Placental pericyte (primary cell): Measurements from ENCODE around the gene RHBDL1. TPM values are rescaled to one million over a fixed set of nuclear protein-coding genes. Genes with fewer than 3 reads are reported as not detected.

Experiments used
- total RNA-seq: library from RNA; depleted of rRNA; stranded (reverse); fragments of >200 nt; gene quantifications from 2 replicates; pipeline ENCODE4 v1.2.3, GENCODE V29; 2012

Gene RHBDL1
- total RNA-seq: 2.3 and 2.4 TPM in 2 replicates

DNA sequence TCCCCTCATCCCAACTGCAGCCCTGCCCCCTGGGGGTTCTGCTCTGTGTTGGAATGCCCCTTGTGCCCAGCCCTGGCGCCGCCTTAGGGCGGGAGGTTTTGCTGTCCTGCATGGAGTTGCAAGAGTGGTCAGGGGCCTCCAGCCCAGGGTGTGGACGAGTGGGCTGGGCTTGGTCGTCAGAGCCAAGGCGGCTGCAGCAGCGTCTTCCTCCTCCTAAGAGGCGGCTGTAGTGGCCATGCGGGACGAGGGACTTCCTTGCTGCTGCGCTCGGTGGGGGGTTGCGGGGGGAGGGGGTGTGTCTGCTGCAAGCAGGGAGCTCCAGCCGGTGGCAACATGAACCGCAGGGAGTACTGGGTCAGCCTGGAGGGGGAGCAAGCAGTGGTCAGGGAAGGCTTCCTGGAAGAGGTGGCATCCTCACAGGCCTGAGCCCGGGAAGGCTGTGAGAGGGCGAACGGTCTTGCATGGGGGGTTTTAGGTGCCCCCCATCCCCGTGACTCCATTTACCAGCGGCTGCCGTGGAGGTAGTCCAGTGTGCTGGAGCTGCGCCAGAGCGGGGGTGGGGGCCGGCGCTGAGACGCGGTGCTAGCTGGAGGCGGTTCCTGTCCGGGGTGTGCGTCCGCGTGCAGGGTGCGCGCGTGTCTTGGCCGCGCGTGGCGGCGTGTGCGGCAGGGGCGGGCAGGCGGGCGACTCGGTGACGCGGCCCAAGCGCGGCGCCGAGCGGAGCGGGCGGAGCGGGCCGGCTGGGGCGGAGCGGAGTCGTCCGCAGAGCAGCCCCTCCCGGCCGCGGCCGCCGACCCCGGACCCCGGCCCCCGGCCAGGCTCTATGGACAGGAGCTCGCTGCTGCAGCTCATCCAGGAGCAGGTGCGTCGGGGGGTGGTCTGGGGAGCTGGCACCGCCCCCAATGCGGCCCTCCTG is at the start of gene RHBDL1:
Gene RHBDL1 (plus strand): TSS at position 704 of the 916 bp plus-strand sequence. CDS start 120 bp downstream, at position 824.

DNA sequence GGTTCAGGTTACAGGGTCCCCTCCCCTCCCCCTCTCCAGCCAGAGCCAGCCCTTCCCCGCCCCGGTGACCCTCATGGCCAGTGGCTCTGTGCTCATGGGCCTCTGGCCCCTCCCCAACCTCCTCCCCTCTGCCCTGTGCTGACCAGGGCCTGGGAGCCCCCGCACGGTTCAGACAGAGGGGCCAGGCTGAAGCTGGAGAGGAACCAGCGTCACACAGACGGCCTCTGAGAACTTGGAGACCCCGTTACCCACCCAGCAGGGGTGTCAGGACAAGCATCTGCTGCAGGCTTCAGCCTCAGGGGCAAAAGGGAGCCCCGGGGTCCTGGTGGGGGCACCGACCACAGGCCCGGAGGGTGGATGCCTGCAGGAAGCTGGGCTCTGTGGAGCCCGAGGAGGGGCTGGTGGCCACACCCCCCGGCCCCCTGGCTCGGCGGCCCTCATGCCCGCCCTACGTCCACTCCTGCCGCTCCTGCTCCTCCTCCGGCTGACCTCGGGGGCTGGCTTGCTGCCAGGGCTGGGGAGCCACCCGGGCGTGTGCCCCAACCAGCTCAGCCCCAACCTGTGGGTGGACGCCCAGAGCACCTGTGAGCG is 44.6 kb upstream of the RHBDL1 start, which contains the start of gene WFIKKN1:
Gene WFIKKN1 (plus strand): TSS at position 171 of the 591 bp plus-strand sequence. CDS start 269 bp downstream, at position 440.

DNA sequence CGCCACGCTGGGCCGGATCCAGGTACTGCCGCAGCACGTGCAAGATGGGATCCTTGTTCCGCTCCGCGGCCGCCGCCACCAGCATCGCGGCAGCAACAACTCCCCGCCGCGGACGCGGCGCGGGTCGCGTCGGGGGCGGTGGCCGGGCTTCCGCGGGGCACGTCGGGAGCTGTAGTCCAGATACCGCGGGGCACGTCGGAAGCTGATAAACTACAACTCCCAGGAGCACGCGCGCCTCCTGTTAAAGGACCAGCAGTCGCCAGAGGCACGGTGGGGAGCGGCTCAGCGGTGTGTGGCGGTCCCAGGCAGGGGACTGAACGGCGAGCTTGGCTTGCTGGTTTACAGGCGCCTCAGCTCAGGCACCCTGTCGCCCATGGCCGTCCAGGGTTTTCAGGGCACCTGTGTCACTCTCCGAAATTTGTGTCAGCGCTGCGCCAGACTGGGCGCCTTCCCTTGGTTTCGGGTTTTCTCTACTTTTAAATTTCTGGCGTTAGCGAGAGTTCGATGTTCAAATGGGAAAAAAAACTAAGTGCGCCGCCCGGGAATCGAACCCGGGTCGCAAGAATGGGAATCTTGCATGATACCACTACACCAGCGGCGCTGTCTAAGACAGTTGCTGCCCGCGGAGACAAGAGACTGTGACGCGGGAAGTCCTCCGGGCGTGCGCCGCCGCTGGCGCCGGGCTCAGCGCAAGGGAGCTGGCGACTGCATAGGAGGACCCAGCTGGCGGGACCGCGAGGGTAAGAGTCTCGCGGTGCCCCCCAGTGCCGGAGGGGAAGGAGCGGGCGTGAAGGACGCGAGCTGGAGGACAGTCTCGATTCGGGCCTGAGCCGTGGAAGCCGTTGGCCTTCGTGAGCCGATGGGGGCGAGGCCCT is 39.0 kb upstream of the RHBDL1 start, which contains the start of gene METTL26:
Gene METTL26 (minus strand): TSS at position 100 of the 875 bp plus-strand sequence. CDS start 15 bp downstream, at position 85.

DNA sequence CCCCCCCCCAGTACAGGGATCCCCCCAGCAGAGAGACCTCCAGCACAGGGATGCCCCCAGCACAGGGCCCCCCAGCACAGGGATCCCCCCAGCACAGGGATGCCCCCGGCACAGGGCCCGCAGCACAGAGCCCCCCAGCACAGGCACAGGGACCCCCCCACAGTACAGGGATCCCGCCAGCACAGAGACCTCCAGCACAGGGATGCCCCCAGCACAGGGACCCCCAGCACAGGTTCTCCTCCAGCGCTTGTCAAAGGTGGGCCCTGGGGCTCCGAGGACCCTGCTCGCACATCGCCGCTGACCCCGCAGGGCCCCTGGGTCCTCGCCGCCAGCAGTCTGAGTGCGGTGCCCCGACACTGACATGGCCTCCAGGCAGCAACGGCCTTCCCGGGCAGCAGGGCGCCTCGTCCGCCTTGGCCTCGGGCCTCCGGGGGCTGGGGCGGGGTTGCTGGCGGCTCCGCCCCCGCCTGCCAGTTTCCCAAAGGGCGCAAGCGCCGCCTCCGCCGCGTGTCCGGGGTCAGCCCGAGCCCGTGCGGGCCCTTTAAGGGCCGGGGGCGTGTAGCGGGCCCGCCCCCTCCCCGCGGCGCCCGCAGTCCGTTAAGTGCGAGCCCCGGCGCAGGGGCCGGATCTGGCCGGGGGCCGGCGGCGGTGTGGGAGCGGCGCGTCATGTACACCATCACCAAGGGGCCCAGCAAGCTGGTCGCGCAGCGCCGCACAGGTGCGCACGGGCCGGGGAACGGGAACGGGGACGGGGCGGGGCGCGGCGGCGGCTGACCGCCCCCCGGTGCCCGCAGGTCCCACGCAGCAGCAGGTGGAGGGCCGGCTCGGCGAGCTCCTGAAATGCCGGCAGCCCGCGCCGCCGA is 33.9 kb upstream of the RHBDL1 start, which contains the start of gene MCRIP2:
Gene MCRIP2 (plus strand): TSS at position 503 of the 863 bp plus-strand sequence. CDS start 164 bp downstream, at position 667.

DNA sequence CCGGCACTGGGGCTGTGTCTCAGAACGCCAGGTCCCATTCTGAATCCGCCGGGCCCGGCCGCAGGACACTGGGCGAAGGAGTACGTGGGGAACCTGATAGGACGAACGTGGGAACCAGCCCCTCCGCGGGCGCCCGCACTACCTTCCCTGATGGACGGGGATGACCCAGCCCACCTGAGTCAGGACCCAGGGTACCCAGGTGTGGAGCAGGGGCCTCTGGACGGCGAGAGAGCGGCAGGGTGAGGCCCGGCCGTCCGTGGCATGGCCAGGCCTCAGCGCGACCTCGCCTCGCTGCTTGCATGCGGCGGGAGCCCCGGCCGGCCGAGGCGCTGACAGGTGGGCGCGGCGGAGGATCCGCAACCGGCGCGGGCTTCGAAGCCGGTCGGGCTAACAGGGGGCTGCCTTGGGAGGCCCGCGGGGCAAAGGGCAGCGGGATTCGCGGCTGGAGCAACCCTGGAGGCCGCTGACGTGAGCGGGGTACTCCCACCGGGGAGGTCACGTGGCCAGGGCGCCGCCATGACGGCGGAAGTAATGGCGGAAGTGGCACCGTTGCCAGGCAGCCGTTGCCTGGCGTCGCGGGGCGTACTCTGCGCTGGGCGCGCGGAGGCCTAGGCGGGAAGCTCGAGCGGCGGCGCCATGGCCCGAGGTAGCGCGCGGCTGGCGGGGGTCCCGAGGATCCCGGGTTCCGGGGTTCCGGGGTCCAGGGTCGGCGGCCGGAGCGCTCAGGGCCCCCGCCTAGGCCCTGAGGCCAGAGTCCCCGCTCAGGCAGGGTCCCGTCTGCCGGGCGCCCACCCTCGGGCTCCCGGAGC is 26.5 kb upstream of the RHBDL1 start, which contains the start of gene WDR90:
Gene WDR90 (plus strand): TSS at position 585 of the 809 bp plus-strand sequence. CDS start 52 bp downstream, at position 637.

DNA sequence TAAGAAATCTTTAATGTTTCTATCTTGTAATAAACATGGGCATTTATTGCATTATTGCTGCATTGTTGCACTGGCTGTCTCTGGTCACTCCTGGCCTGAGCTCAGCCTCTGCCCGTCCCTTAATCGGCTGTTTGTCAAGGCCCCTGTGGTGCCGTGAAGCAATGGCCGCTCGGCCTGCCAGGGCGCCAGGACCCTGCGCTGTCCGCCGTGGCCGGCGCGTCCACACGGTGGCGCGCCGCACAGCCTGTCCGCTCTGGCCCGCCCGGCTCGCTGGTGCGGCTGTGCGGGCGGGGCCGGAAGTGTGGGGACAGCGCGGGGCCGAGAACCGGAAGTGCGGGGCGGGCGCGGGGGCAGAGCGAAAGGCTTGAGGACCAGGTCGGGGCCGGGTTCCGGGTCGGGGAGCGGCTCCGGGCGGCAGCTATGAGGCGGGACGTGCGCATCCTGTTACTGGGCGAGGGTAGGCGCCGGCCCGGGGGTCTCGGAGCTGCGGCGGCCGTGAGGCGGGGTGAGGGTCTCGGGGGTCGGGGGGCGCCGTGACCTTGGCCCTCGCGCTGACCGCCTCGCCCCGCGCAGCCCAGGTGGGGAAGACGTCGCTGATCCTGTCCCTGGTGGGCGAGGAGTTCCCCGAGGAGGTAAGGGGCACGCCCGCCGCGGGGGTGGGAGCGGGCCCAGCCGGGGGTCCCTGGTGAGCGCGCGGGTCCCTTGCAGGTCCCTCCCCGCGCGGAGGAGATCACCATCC is 7.5 kb upstream of the RHBDL1 start, which contains the start of gene RHOT2:
Gene RHOT2 (plus strand): TSS at position 353 of the 739 bp plus-strand sequence. CDS start 68 bp downstream, at position 421.

DNA sequence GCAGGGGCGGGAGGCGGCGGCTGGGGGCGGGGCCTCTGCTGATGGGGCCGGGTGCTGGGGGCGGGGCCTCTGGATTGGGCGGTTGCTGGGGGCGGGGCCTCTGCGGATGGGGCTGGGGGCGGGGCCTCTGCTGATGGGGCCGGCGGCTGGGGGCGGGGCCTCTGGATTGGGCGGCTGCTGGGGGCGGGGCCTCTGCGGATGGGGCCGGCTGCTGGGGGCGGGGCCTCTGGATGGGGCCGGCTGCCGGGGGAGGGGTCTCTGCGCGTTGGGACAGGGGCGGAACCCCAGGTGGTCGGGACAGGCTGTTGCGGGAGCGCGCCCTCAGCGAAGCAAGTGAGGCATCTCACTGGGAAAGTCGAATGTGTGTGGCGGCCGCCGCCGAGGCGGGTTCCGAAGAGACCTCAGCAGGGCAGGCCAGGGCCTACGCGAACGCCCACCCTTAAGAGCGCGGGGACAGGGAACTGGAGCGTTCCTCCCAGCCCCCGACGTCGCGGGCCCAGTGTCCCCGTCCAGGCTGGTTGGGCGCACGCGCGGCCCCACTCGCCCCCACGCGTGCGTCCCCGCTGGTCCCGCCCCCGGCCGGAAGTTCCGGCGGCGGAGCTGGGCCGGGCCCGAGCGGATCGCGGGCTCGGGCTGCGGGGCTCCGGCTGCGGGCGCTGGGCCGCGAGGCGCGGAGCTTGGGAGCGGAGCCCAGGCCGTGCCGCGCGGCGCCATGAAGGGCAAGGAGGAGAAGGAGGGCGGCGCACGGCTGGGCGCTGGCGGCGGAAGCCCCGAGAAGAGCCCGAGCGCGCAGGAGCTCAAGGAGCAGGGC is 4.5 kb downstream of the RHBDL1 start, which contains the start of gene STUB1:
Gene STUB1 (plus strand): TSS at position 597 of the 811 bp plus-strand sequence. CDS start 116 bp downstream, at position 713.

DNA sequence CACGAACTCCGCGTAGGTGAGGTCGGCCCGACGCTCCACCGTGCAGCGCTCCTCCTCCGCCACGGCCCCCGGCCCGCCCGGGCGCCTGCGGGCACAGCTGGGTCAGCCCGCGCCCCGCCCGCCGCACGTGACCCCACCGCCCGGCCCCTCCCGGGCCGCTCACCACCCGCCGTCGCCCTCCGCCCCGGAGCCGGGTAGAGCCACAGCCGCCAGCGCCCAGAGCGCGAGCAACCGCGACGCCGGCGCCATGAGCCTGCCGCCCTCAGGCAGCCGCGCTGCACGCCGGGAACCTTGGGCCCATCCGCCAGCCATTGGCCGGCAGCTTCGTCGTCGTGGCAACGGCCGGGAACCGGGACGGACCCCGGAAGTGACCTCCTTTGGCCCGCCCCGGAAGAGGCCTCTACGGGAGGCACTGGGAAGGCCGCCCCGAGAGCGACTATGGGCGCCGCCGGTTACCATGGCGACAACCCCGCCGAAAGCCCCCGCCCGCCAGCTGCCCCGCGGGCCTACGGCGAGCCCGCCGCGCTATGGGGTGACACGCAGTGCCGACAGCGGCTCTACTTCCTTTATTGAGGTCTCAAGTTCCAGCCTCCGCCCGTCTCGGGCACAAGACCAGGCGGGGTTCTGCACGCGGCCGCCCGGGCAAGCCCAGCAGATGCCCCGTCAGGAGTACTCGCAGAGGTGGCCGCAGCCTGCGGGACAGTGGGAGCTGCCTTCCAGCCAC is 8.8 kb downstream of the RHBDL1 start, which contains the start of gene JMJD8:
Gene JMJD8 (minus strand): TSS at position 264 of the 724 bp plus-strand sequence. CDS start 15 bp downstream, at position 249.

DNA sequence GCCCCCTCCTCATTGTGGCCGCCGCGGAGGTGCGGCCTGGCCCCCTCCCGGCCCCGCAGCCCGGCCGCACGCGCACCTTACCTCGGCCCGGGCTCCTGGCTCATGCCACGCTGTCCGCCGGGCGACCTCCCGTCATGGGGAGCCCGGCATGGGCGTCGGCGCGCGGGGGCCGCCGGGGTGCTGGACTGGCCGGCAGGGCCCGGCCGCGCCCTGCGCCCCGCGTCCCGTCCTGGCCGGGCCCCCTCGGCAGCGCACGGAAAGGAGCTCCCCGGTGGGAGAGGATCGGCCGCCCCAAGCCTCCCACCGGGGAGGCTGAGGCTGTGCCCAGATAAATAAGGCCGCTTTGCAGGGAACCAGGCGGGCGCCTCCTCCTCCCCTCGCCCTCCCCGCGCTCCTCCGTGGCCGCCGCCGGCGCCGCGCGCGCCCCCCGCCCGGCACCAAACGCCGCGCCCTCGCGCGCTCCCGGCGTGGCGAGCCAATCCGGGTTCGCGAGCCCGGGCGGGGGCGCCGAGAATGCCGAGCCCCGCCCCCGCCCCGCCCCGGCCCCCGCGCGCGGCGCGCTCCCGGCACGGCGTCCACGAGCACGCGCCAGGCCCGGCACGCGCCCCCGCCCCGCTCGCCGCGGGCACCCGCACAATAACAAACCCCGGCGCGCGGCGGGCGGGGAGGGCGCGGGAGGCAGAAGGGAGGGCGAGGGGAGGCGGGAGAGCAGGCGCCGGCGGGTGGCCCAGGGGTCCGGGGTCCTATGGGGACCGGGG is 30.1 kb downstream of the RHBDL1 start, which contains the start of gene FBXL16:
Gene FBXL16 (minus strand): TSS at position 371 of the 758 bp plus-strand sequence. CDS start 8,396 bp downstream, outside the sequence.

DNA sequence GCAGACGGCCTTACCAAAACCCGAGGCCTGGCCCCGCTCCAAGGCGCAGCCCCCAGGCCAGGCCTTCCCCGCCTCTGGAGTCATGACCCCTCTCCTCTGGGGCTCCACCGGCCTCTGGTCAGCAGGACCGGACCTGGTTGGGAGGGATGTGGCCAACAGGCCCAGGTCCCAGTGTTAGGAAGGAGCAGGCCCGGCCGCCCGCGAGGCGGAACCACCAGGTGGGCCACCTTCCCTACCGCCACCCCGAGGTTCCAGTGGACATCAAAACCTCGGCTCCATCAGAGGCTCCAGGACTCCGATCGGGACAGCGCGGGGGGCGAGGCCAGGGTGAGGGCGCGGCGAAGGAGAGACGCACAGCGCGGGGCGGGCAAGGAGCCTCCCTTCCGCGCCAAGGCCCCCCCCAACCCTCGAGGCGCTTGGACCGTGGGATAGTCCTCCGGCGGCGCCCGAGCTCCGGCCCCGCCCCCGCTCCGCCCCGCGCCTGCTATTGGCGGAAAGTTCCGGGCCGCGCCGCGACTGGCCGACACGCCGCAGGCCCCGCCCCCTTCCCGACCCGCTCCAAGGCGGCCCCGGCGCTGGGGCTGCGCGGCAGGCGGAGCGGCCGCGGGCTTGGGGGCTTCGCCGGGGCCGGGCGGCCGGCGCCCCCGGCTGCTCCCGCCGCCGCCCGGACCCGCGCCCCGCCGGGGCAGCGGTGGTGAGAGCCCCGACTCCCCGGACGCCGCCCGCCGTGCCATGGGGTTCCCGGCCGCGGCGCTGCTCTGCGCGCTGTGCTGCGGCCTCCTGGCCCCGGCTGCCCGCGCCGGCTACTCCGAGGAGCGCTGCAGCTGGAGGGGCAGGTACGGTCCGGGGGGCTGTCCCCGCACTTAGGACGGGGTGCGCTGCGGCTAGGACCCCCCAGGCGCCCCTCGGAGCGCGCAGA is 39.3 kb downstream of the RHBDL1 start, which contains the start of gene METRN:
Gene METRN (plus strand): TSS at position 561 of the 919 bp plus-strand sequence. CDS start 172 bp downstream, at position 733.

DNA sequence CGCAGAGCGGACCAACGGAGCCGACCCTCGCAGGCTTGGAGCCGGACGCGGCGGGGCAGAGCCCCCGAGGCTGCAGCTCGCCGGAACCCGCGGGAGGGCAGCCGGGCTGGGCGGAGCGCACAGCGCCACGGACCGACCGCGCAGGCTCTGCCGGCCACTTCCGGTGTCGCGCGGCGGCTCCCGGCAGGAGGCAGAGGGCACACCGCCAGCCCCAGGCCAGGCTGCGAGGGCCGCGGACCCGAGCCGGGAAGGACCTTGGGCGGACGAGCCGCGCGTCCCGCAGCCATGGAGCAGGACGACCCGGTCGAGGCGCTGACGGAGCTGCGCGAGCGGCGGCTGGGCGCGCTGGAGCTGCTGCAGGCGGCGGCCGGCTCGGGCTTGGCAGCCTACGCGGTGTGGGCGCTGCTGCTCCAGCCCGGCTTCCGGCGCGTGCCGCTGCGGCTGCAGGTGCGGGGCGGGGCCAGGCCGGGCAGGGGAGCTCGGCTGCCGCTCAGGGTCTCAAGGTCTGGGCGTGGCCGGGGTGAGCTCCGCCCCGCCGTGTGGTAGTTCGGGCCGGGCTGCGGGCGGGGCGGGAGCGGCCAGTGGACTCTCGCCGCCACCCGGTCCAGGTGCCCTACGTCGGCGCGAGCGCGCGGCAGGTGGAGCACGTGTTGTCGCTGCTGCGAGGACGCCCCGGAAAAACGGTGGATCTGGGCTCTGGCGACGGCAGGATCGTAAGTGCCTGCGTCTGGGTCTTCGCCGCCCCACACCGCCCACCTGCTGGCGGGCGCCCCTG is 45.7 kb downstream of the RHBDL1 start, which contains the start of gene ANTKMT:
Gene ANTKMT (plus strand): TSS at position 157 of the 775 bp plus-strand sequence. CDS start 129 bp downstream, at position 286.

DNA sequence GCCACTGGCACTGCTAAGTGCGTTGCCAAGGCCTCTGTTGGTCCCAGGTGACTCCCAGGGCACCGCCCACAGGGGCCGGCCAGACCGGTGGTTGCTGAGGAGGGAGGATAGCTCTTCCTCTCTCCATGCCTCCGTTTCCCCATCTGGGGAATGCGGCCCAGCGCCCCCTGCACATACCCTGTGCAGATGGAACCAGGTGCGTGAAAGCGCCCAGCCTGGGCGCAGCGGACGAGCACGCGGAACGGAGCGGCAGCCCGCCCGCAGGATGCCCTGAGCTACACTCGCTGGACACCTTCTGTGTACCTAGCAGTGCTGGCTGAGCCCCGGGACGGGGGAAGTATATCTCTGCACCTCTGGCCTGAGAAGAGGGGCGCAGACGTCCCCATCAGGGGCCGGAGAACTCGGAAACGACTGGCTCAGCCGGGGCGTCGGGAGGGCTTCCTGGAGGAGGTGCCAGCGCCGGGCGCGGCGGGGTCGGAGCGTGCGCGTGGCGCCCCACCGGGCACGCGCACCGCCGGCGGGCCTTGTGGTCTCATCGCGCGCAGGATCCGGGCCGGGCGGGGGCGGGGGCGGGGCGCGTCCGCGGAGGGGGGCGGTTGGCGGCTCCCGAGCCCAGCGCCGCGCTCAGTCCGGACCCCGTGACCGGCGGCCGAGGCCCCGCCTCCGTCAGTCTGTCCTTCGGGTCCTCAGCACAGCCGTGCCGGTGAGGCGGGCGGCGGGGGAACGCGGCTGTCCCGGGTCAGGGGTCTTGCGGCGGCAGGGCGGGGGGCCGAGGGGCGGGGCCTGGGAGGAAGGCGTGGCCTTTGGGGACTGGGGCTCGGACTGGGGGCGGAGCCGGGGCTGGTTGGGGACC is 51.2 kb downstream of the RHBDL1 start, which contains the start of the genes CCDC78 and HAGHL:
Gene CCDC78 (minus strand): TSS at position 6 of the 853 bp plus-strand sequence. CDS start 76 bp downstream, outside the sequence.
Gene HAGHL (plus strand): TSS at position 669 of the 853 bp plus-strand sequence. CDS start 404 bp downstream, outside the sequence.

